ENCODE data around the gene SETD7. TPM values are rescaled to one million over a fixed set of nuclear protein-coding genes. Genes with fewer than 3 reads are reported as not detected.

SETD7 gene
- total RNA-seq, 6 experiments from 2014 or later, result 31.6 to 53.7 (median 45.4) TPM

DNA sequence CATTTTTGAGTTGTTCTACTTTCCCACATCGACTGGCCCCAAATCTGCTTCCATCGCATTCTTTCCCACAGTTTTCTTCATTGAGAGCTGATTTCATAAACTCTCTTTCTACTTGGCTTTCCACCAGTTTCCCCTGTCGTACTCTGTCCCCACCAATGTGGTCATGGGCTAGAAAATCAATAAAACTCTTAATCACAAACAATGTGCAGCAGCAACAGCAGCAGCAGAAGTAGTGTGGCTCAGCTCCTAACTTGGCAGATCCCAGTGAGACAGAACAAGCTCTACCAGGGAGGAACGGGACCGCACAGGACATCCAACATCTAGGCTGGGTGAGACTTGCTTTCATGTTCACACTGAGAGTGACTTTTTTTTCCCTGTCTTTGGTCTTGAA is 3.1 kb upstream of the SETD7 start:
- Histone ChIP-seq H3K4me3 (no peak overlapping the region), H3K27me3 (no peaks in the 10 kb centered on the region), H3K27ac (peak overlapping the region; percentile 54 to 99 (median 76)), H3K4me1 (peaks cover 0 to 45% (median 20%) of the 10 kb centered on the region in 4 donors), H3K36me3 (no peaks in the 10 kb centered on the region), H3K9me3 (no peaks in the 10 kb centered on the region)
- TF ChIP-seq POLR2A (IDR thresholded peaks at IDR 0.05), result peak; percentile 75
- TF ChIP-seq, protein P1, sequence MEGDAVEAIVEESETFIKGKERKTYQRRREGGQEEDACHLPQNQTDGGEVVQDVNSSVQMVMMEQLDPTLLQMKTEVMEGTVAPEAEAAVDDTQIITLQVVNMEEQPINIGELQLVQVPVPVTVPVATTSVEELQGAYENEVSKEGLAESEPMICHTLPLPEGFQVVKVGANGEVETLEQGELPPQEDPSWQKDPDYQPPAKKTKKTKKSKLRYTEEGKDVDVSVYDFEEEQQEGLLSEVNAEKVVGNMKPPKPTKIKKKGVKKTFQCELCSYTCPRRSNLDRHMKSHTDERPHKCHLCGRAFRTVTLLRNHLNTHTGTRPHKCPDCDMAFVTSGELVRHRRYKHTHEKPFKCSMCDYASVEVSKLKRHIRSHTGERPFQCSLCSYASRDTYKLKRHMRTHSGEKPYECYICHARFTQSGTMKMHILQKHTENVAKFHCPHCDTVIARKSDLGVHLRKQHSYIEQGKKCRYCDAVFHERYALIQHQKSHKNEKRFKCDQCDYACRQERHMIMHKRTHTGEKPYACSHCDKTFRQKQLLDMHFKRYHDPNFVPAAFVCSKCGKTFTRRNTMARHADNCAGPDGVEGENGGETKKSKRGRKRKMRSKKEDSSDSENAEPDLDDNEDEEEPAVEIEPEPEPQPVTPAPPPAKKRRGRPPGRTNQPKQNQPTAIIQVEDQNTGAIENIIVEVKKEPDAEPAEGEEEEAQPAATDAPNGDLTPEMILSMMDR (IDR thresholded peaks at IDR 0.05), result no peak
- WGBS (ENCODE audit: insufficient coverage, low coverage, low lambda C conversion rate, missing lambda C conversion rate), result 12% methylated on average over 5 of the region's 5 CpGs
- peak; percentile 51 to 82 (median 72) for DNase-seq
- peak; percentile 23 to 61 (median 42) for ATAC-seq
- intact Hi-C loops (cut with DNase I), result loop anchor here in 1 of 2 donors (5.0 kb wide), 1 partner anchor 102 kb away; no protein-coding TSS in a partner anchor

DNA sequence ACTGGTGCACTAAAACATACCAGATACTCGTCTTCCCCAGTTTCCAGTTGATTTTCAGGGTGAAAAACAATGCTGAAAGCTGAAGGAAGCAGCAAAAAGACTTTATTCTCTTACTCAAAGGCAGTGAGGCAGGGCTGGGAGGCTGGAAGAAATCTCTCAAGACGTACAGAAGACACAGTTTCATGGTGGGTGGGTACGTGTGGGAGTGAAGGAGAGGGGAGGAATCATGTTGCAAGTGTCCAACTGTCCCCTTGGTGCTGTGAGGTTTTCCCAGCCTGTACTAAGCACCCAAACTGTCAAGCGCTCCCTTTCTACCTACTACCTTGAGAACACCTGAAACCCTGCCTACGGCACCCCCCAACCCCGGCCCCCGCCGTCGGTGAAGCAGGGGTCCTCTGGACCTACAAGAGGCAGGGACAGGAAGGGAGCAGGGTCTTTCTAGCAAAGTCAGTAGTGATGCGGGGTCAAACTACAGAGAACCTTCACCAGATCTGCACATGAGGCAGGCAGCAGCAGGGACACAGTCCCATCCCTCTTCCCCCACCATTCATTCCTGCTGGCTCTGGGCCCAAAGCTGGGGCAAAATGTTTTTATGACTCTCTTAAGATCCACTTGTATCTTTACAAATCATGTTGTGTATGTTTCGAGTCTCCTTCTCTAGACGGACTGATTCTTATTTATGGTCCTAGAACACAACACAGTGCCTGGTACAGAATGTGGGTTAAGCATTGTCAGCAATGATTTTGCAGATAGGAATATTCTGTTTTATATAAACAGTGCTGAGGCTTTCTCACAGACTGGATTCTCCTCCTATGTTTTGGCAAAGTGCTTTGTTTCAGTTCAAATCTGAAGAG is 2.4 kb upstream of the SETD7 start:
- no peak for DNase-seq
- 51% methylated on average over 5 of the region's 12 CpGs for WGBS (ENCODE audit: insufficient coverage, low coverage, low lambda C conversion rate, missing lambda C conversion rate)

DNA sequence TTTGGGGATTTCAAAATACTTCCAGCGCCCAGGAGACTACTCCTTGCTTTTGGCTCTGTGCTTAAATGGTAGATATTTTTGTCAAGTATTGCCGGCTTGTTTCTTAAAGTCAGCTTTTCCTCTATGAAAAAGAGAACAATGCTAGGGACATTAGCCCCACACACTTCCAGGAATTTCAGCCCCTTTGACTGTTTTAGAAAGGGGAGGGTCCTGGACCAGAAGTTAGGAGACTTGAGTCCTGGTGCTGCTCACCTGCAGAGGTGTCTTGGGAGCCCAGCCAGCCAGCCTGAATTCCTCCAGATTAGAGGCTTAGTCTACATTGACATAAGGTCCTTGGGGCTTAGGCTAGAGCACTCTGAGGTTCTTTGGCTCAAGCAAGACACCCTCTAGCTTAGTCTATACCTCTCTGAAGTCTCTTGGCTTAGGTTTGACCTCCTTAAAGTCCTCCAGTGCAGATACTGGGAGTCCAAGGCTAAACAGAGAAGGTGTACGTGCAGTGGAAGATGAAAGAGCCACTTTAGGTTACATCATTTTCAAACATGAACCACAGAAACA is 1.6 kb upstream of the SETD7 start:
- H3K4me1 ChIP-seq, result peaks cover 0 to 51% (median 25%) of the 10 kb centered on the region in 4 donors
- ATAC-seq, result no peak

More for the DNA sequence above, 2.4 kb upstream of the SETD7 start:
- Histone ChIP-seq H3K4me3 (no peak overlapping the region), H3K4me1 (peaks cover 0 to 51% (median 25%) of the 10 kb centered on the region in 4 donors), H3K36me3 (no peaks in the 10 kb centered on the region), H3K27me3 (no peaks in the 10 kb centered on the region), H3K9me3 (no peaks in the 10 kb centered on the region), H3K27ac (peak overlapping the region in 2 of 3 donors; percentile 76 to 99)
- intact Hi-C loops (cut with DNase I), result loop anchor here in 1 of 2 donors (5.0 kb wide), 1 partner anchor 101 kb away; no protein-coding TSS in a partner anchor
- TF ChIP-seq, protein P1 (IDR thresholded peaks at IDR 0.05), result no peak
- no peak for ATAC-seq

More for the DNA sequence above, 1.6 kb upstream of the SETD7 start:
- Histone ChIP-seq H3K9me3 (no peaks in the 10 kb centered on the region), H3K27me3 (no peaks in the 10 kb centered on the region), H3K27ac (peak overlapping the region; percentile 99 to 100 (median 100)), H3K4me3 (peak overlapping the region; percentile 85 to 93 (median 85)), H3K36me3 (no peaks in the 10 kb centered on the region)
- no peak for TF ChIP-seq POLR2A (IDR thresholded peaks at IDR 0.05)
- TF ChIP-seq, protein P1 (IDR thresholded peaks at IDR 0.05), result no peak
- no peak for DNase-seq
- WGBS (ENCODE audit: insufficient coverage, low coverage, low lambda C conversion rate, missing lambda C conversion rate), result 21% methylated on average over 3 of the region's 3 CpGs
- intact Hi-C loops (cut with DNase I), result loop anchor here in 1 of 2 donors (5.0 kb wide), 1 partner anchor 100 kb away; no protein-coding TSS in a partner anchor
